Hepatic stellate cell (primary cell): ENCODE measurements around the gene MT1A.
"Not testable (repeated sequence)": the region's sequence is repeated elsewhere in the genome, so short reads cannot be mapped to it uniquely, and the experiment has no call there.

Experiments
- DNase-seq: peaks from one replicate; pipeline ENCODE4 v3.0.0; 2011; ENCODE audit warnings: low spot score

MT1A gene

DNA sequence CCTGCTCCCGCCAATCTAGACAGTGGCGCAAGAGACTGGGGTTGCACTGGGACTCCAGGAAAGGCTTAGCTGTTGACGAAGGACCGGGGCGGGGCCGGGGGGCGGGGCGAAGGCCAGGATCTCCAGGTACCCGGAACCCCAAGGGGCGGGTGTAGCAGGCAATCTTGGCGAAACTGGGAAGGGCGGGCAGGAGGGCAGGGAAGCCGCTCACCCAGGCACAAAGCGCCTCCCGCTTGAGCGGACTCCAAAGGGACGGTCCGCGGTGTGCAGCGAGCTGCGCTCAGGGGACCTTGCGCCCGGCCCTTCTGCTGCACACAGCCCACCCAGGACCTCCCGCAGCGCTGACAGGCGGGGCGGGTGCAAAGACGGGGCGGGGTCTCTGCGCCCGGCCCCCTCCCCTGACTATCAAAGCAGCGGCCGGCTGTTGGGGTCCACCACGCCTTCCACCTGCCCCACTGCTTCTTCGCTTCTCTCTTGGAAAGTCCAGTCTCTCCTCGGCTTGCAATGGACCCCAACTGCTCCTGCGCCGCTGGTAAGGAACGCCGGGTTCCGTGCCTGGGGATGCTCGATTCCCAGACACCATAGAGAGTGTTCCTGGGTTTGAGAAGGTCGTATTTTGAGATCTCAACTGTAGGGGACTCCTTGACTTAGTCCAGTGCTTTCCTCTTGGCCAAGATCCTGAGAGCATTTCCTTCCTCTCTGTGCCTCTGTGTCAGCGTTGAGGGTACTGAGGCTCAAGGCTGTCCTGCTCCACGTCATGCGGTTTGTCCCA lies 19.3 kb downstream of the MT1A start, which contains the start of gene MT1F:
MT1F (plus strand) TSS at position 405 of the 772 bp plus-strand sequence; CDS start at position 505, 100 bp downstream.
- DNase-seq, result peak; percentile 51

DNA sequence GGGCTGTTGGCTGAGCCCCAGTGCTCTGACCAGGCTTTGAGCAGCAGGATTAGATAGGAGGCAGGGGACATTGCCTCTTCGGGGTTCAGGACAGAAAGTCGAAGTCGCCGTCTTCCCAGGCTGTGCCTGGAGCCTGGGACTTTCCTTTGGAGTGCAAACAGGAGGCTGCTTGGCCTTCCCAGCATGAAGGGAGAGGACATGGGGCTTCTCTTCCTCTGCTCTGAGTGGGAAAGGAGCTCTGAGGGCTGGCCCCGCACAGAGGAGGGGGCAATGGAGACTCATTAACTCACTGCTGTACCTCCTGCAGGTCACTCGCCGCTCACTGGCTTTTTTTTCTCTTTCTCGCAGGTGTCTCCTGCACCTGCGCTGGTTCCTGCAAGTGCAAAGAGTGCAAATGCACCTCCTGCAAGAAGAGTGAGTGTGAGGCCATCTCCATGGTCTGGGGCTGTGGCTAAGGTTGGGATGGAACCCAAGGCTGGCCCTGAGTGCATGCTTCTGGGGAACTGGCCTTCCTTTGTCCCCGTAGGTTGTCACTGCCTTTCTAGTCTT lies 19.9 kb downstream of the MT1A start:
- DNase-seq, result no peak

DNA sequence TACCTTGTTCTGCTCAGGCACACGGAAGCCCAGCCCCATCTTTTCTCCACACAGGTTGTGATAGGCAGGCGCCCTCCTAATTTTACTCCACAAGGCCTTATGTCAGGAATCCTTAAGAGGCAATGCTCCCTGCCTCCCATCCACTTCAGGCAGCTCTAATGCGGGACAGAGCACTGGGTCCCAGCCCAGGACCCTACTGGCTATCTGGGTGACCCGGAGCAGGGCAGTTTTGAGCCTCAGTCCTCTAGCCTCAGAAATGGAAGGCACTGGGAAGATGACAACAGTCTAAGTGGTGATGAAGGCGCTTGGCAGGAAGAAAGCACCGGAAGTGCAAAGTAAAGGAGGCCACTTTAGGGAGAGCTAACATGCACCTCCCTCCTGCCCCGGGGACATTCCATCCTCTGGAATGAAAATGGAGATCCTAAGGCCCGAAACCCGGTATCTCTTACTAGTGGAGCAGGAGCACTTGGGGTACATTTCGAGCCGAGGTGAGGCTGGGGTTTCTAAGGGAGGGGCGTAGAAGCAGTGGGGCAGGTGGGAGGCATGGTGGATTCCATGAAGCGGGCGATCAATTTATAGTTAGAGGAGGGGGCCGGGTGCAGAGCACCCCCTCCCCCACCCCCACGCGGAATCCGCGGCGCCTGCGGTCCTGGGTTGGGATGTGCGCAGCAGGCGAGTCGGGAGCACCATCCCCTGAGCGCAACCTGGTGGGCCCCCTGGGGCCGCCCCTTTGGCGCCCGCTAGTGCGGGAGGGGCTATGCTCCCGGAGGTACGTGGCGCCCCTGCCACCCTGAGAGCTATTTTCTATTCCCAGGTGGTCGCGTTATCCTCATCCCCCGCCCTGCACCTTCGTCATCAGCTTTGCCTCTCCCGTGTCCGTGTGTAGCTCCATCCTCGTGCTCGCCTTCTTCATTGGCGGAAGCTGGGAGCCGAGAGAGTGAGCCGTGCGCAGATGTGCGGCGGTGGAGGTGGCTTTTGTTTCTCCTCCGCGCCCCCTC lies 24.2 kb downstream of the MT1A start:
- DNase-seq, result no peak

DNA sequence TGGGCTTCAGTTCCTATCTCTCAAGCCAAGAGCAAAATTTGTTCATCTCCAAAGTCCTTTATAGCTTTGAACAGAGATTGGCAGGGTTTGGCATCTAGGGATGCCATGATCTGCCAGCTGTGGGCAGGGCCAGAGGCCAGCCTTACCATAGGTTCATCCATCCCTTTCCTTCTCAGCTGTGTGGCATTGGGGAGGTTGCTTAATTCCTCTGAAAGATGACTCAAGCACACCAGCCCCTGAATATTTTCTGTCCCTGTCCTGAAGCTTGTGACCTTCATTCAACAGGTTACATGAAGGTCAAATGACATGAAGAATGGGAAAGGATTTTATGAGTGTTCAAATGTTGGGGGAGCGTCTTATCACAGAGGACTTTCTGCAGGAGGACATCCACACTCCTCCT lies 26.0 kb downstream of the MT1A start:
- DNase-seq, result no peak

DNA sequence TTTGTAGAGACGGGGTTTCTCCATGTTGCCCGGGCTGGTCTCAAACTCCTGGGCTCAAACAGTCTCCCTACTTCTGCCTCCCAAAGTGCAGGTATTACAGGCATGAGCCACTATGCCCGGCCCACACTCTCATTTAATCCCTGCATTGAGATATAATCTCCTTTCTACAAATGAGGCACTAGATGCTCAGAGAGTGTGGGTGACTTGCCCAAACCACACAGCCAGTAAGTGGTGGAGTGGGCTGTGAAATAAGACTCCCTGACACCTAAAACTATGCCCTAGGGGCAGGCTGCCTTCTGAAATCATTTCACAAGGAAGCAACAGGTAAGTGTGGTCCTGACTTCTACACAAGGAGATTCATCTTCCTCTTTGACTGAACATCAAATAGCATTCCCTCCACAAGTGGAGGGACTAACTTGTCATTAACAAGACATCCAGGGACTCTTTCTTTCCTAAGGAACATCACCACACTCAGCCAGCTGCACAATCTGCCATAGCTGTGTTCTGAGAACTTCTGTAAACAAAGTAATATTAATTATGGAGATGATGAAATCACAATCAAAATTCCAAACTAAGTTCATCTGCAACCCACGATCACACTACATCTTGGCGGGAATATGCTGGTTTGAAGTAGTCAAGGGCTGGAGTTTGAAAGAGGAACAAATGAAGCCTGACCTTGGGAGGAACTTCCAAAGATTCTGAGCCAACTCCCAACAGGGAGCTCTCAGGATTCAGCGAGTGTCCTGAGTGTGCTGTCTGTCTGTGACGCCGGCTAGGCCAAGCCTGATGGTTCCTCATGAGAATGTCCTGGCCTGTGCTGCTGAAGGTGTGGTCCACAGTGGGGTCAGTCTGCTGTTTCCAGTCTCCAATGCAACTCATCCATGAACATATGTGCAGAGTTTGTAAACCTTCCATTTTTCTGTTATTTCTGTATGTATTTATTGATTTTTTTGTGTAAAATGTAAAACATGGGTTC lies 27.1 kb downstream of the MT1A start:
- not testable (repeated sequence) for DNase-seq

DNA sequence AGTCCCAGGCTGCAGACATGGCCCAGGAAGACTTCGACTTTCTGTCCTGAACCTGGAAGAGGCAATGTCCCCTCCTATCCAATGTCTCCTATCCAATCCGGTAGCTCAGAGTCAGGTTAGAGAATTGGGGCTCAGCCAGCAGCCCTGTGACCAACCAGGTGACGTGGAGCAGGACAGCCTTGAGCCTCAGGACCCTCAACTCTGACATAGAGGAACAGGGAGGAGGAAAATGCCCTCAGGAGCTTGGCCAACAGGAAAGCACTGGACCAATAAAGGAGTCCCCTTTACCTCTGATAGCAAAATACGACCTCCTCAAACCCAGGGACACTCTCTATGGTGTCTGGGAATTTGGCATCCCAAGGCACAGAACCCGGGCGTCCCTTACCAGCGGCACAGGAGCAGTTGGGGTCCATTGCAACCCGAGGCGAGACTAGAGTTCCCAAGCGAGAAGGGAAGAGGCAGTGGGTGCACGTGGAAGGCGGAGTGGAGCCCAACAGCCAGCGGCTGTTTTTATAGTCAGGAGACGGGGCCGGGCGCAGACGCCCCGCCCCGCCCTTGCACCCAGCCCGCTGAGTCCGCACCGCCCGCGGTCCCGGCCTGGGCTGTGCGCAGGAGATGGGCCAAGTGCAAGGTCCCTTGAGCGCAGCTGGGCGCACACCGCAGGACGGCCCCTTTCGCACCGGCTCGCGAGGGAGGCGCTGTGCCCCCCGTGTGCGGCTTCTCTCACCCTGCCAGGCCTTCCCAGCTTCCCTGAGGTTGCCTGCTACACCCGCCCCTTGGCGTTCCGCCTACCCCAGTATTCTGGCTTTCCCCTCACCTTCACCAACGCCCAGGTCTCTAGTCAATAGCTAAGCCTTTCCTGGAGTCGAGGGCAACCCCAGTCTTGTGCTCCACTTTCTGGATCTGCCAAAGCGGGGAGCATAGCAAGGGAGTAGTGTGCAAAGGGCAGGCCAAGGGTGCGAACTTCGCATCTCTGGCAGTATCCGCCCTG lies 29.4 kb downstream of the MT1A start, which contains the start of gene MT1G:
MT1G (minus strand) TSS at position 485 of the 991 bp plus-strand sequence; CDS start at position 413, 72 bp downstream.
- peak; percentile 35 for DNase-seq

DNA sequence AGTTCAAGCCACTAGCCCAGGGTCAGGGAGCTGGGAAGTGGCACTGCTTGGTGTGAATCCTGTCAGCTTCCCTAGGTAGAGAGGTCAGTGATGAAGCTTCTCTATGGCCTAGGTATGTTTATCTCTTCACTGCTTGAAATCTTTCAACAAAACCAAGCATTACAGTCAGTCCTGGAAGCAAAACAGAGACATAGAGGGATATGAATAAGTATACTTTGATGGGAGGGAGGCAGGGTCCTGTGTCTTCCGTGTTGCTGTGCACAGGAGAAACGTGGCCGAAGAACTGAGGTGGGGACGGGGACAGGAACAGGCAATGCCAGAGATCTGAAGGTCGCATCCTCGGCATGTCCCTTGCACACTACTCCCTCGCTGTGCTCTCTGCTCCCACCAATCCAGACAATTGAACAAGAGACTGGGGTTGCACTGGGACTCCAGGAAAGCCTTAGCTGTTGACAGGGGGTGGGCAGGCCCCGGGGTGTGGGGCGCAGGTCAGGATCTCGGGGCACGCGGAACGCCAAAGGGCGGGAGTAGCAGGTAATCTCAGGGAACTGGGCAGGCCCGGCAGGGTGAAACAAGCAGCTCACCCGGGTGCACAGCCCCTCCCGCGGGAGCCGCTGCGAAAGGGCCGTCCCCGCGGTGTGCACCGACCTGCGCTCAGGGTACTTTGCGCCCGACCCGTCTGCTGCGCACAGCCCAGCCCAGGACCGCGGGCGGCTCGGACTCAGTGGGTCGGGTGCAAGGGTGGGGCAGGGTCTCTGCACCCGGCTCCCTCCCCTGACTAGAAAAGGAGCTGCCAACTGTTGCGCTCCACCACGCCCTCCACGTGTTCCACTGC lies 30.8 kb downstream of the MT1A start, which contains the start of gene MT1H:
MT1H (plus strand) TSS at position 810 of the 835 bp plus-strand sequence. CDS start 71 bp downstream, outside the sequence.
- no peak for DNase-seq

DNA sequence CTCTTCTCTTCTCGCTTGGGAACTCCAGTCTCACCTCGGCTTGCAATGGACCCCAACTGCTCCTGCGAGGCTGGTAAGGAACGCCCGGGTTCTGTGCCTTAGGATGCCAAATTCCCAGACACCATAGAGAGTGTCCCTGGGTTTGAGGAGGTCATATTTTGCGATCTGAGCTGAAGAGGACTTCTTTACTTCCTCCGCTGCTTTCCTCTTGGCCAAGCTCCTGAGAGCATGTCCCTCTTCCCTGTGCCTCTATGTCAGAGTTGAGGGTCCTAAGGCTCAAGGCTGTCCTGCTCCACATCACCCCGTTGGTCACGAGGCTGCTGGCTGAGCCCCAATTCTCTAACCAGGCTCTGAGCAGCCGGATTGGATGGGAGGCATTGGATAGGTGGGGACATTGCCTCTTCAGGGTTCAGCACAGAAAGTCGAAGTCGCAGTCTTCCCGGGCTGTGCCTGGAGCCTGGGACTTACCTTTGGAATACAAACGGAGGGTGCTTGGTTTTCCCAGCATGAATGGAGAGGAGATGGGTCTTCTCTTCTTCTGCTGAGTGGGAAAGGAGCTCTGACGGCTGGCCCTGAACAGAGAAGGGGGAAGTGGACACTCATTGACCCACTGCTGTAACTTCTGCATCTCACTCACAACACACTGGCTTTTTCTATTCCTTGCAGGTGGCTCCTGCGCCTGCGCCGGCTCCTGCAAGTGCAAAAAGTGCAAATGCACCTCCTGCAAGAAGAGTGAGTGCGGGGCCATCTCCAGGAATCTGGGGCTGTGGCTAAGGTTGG lies 31.6 kb downstream of the MT1A start:
- no peak for DNase-seq

DNA sequence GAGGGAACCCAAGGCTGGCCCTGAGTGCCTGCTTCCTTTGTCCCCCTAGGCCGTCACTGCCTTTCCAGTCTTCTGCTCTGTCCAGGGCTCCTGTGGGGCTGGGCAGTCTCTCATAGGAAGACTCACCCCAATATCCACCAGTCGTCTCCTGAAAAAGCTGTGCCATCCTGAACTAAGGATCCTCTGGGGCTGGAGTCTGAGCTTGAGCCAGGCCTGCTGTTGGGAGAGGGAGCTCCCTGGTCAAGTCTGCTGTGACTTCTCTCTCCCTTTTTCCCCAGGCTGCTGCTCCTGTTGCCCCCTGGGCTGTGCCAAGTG lies 32.1 kb downstream of the MT1A start:
- DNase-seq, result no peak

DNA sequence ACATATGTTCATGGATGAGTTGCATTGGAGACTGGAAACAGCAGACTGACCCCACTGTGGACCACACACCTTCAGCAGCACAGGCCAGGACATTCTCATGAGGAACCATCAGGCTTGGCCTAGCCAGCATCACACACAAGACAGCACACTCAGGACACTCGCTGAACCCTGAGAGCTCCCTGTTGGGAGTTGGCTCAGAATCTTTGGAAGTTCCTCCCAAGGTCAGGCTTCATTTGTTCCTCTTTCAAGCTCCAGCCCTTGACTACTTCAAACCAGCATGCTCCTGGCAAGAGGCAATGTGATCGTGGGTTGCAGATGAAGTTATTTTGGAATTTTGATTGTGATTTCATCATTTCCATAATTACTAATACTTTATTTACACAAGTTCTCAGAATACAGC lies 33.2 kb downstream of the MT1A start:
- DNase-seq, result not testable (repeated sequence)

DNA sequence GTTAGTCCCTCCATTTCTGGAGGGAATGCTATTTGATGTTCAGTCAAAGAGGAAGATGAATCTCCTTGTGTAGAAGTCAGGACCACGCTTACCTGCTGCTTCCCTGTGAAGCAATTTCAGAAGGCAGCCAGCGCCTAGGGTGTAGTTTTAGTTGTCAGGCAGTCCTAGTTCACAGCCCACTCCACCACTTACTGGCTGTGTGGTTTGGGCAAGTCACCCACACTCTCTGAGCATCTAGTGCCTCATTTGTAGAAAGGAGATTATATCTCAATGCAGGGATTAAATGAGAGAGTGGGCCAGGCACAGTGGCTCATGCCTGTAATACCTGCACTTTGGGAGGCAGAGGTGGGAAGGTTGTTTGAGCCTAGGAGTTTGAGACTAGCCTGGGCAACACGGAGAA lies 33.7 kb downstream of the MT1A start:
- DNase-seq, result not testable (repeated sequence)

DNA sequence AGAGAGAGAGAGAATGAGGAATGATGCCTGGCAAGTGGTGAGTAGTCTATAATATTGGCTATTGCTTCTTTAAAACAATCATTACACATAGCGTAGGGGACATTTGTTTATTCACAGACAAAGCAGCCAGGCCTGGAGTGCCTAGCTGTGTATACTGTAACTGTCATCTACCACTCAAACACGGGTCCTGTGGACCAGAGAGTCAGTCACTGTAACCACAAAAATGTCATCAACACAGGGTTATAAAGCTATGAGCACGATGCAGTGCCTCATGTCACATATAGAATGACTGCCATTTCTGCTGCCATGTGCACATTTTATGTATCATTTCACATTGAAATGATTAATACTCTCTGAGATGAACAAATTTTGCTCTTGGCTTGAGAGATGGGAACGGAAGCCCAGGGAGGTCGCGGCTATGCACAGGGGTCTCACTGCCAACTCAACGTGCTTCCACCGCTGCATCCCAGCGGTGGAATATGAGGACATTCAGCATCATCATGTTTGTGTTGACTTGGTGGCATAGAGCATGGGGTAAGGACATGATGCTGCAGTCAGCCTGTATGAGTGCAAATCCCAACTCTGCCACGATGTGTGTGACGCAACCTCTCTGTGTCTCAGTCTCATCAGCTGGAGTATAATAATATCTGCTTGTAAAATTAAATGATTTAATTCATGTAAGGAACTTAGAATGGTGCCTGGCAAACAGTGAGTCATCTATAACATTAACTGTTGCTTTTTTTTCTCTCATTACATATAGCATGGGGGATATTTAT lies 34.5 kb downstream of the MT1A start:
- no peak for DNase-seq

DNA sequence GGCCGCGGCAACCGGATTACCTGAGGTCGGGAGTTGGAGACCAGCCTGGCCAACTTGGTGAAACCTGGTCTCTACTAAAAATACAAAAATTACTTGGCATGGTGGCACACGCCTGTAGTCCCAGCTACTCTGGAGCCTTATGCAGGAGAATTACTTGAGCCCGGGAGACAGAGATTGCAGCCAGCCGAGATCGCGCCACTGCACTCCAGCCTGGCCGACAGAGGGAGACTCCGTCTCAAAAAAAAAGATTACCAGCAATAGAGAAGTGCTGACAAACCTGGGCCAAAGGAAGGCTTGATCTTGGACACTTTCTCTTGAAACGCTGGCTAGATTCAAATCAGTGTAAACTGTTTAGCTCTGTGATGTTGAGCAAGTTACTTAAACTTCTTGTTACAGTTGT lies 35.5 kb downstream of the MT1A start:
- no peak for DNase-seq

DNA sequence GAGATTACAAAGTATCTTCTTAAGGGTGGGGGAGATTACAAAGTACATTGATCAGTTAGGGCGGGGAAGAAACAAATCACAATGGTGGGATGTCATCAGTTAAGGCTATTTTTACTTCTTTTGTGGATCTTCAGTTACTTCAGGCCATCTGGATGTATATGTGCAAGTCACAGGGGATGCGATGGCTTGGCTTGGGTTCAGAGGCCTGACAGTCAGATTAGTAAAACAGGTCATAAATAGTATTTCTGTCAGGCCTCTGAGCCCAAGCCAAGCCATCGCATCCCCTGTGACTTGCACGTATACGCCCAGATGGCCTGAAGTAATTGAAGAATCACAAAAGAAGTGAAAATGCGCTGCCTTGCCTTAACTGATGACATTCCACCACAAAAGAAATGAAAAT lies 36.1 kb downstream of the MT1A start:
- DNase-seq, result not testable (repeated sequence)

DNA sequence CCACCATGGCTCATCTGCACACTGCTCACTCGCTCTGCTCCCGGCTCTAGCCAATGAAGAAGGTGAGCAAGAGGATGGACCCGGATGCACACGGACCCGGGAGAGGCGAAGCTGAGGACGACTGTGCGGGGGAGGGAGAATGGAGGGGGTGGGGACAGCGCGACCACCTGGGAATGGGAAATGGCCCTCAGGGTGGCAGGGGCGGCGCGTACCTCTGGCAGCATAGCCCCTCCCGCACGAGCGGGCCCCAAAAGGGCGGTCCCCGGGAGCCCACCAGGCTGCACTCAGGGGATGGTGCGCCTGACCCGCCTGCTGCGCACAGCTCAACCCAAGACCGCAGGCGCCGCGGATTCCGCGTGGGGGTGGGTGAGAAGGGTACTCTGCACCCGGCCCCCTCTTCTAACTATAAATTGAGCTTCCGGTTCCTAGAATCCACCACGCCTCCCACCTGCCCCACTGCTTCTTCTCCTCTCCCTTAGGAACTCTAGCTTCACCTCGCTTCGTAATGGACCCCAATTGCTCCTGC lies 37.3 kb downstream of the MT1A start:
- no peak for DNase-seq

DNA sequence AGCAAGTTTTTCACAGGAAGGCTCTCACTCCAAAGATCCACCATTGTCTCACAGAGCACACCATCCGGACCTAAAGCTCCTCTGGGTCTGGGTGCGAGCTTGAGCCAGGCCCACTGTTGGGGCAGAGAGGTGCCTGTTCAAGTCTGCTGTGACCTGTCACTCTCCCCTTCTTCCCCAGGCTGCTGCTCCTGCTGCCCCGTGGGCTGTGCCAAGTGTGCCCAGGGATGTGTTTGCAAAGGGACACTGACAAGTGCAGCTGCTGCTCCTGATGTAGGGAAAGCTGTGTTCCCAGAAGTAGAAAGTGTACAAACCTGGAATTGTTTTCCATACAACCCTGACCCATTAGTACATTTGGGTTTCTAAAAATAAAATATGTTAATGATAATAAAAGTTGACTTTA lies 39.0 kb downstream of the MT1A start:
- DNase-seq, result no peak

DNA sequence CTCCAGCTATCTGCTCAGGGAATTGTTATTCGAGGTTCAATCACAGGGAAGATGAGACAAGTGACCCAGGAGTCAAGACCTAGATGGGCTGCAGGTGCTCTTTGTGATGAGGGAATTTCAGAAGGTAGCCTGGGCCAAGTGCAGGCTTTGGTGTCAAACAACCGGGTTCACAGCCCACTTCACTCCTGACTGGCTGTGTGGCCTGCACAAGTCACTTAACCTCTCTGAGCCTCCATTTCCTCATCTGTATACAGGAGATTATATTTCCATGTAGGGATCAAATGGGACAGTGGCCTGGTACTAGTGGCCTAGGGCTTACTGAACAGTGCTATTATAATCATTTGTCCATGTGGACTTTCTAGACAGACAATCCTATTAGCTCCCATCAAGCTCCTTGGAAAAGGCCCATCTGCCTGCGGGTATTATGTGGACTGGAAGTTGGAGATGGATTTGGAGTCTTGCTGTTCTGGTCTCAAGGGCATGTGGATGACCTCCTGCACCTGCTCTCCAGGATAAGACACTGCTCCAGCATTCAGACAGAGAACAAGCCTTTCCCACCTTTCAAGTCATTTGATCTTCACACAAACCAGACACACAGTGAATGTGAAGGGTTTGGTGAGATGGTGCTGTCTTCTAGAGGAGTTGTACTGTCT lies 40.7 kb downstream of the MT1A start:
- DNase-seq, result no peak
